SK-N-MC (cell line): ENCODE measurements around the gene MAN2B2.

ENCODE experiments used
- EZH2 ChIP-seq: fragments of 200-600 bp; sonication (generic); IDR thresholded peaks from one replicate; pipeline ENCODE4 v1.6.1; 2017; ENCODE audit warnings: antibody characterized with exemption
- POLR2AphosphoS5 ChIP-seq: IDR thresholded peaks from 2 replicates; pipeline ENCODE4 v1.6.1; 2012; ENCODE audit warnings: mild to moderate bottlenecking, low read depth, low read length, borderline replicate concordance

DNA sequence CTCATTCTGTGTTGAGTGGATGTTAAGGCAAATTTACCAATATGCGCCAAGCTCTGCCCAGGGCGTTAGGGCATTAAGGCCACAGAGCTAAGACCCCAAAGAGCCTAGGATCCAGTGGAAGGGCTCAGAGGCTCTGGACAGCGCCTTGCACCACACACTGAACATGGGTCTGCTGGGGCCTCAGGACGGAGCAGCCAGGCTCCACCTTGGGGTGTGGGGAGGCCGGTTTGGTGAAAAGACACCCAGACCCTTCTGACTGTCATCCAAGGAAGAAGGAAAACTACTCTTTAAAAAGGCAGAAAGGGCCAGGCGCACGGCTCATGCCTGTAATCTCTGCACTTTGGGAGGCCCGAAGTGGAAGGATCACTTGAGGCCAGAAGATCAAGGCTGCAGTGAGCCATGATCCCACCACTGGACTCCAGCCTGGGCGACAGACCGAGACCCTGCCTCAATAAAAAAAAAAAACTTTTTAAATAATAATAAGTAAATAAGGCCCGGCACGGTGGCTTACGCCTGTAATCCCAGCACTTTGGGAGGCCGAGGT is 64.2 kb downstream of the MAN2B2 start:
- TF ChIP-seq EZH2 = no peak
- TF ChIP-seq POLR2AphosphoS5 = no peak
